Endothelial cell of umbilical vein (primary cell): ENCODE measurements around the gene GRPR. TPM values are rescaled to one million over a fixed set of nuclear protein-coding genes. Genes with fewer than 3 reads are reported as not detected.
A peak's percentile ranks its signal among the peaks of the same experiment; 100 is the strongest.

Experiments
- BruUV-seq: library from RNA; stranded (reverse); fragments of 400-500 nt; replicated peaks from 2 replicates; lab custom pipeline; 2021; lab: Mats Ljungman, UMichigan
- CTCF ChIA-PET: fragments of 300-600, 350-600 bp; sonication (Branson Sonifier 250); formaldehyde crosslinking; loops from one replicate; lab custom pipeline; 2021; ENCODE audit warnings: antibody characterized with exemption, inconsistent platforms; lab: Charles Lee
- POLR2A ChIA-PET: fragments of 300-600, 350-600 bp; sonication (Branson Sonifier 250); formaldehyde crosslinking; loops from one replicate; lab custom pipeline; 2021; ENCODE audit warnings: antibody characterized with exemption, inconsistent platforms; lab: Charles Lee
- DNase-seq: peaks from one replicate; pipeline ENCODE4 v3.0.0-alpha.2; 2011; ENCODE audit warnings: low read depth, low spot score
- FAIRE-seq: peaks from 2 replicates; lab custom pipeline; 2011; peaks lifted over from hg19 to GRCh38; lab: Jason Lieb, UNC
- H2AFZ ChIP-seq: 2 replicates; pipeline ENCODE4 v1.6.0; 2012; ENCODE audit warnings: low read depth, low read length, control low read depth, inconsistent platforms
- H3K27ac ChIP-seq: 2 replicates; pipeline ENCODE4 v1.5.1; 2011; ENCODE audit warnings: low read depth, mild to moderate bottlenecking, control low read depth, low read length, moderate library complexity; ENCODE audit not compliant: insufficient read depth
- H3K27me3 ChIP-seq, 2 experiments: 2 replicates each; pipeline versions ENCODE4 v1.6.0 to v1.6.1; 2011; ENCODE audit warnings: low read length in 2 of 2, mixed read lengths in 1 of 2; ENCODE audit not compliant: control insufficient read depth in 2 of 2, insufficient read depth in 2 of 2
- H3K36me3 ChIP-seq, 2 experiments: 2 replicates in 1 of 2; 3 replicates in 1 of 2; pipeline ENCODE4 v1.5.1; 2011; ENCODE audit warnings: low read length in 2 of 2, mild to moderate bottlenecking in 1 of 2, moderate library complexity in 1 of 2; ENCODE audit not compliant: control insufficient read depth in 2 of 2, insufficient read depth in 2 of 2; ENCODE audit errors: extremely low read depth in 1 of 2
- H3K4me1 ChIP-seq: 3 replicates; pipeline ENCODE4 v1.5.1; 2011; ENCODE audit warnings: mild to moderate bottlenecking, low read length; ENCODE audit not compliant: control insufficient read depth, insufficient read depth; ENCODE audit errors: extremely low read depth
- H3K4me2 ChIP-seq: 2 replicates; pipeline ENCODE4 v1.6.1; 2011; ENCODE audit warnings: low read length, control low read depth, mixed read lengths; ENCODE audit not compliant: insufficient read depth
- H3K4me3 ChIP-seq, 3 experiments: fragments of 200-600 bp in 1 of 3; sonication (generic), shearing (Covaris generic) in 1 of 3; replicated peaks in 1 of 3; 2 replicates each; pipeline ENCODE4 v1.5.1; 2011 to 2016; ENCODE audit warnings: control low read depth in 3 of 3, low read length in 3 of 3, mild to moderate bottlenecking in 2 of 3, inconsistent platforms in 1 of 3, low read depth in 1 of 3, moderate library complexity in 1 of 3; ENCODE audit not compliant: insufficient read depth in 1 of 3
- H3K79me2 ChIP-seq: 2 replicates; pipeline ENCODE4 v1.6.0; 2012; ENCODE audit warnings: low read length, inconsistent platforms; ENCODE audit not compliant: control insufficient read depth, insufficient read depth
- H3K9ac ChIP-seq: replicated peaks from 2 replicates; pipeline ENCODE3; 2011; ENCODE audit warnings: low read length, control low read depth; ENCODE audit not compliant: insufficient read depth; ENCODE audit errors: extremely low read depth
- H3K9me1 ChIP-seq: replicated peaks from 3 replicates; pipeline ENCODE4 v1.6.0; 2011; ENCODE audit warnings: mild to moderate bottlenecking, low read length; ENCODE audit not compliant: control insufficient read depth, insufficient read depth; ENCODE audit errors: extremely low read depth
- H3K9me3 ChIP-seq: replicated peaks from 2 replicates; pipeline ENCODE4 v1.5.1; 2012; ENCODE audit warnings: low read length, inconsistent platforms; ENCODE audit not compliant: control insufficient read depth, insufficient read depth
- H4K20me1 ChIP-seq: replicated peaks from 2 replicates; pipeline ENCODE3; 2011; ENCODE audit warnings: mild to moderate bottlenecking, low read length; ENCODE audit not compliant: control insufficient read depth, insufficient read depth; ENCODE audit errors: extremely low read depth
- CTCF ChIP-seq, 2 donors: IDR thresholded peaks; 1 replicate in 1 of 2; 2 replicates in 1 of 2; pipeline ENCODE4 v1.5.1; 2011; ENCODE audit warnings: low read length in 2 of 2, mild to moderate bottlenecking in 2 of 2, moderate library complexity in 2 of 2, control low read depth in 1 of 2, inconsistent platforms in 1 of 2, low read depth in 1 of 2; ENCODE audit not compliant: insufficient read depth in 1 of 2; ENCODE audit errors: extremely low read depth in 1 of 2
- EZH2 ChIP-seq: IDR thresholded peaks from 2 replicates; pipeline ENCODE4 v1.6.1; 2012; ENCODE audit warnings: borderline replicate concordance, low read depth, mild to moderate bottlenecking, moderate library complexity, low read length, inconsistent platforms; ENCODE audit not compliant: severe bottlenecking
- FOS ChIP-seq: IDR thresholded peaks from 2 replicates; pipeline ENCODE4 v1.6.1; 2011; ENCODE audit warnings: mild to moderate bottlenecking, low read length, moderate library complexity, borderline replicate concordance; ENCODE audit not compliant: insufficient read depth
- GATA2 ChIP-seq: IDR thresholded peaks from 2 replicates; pipeline ENCODE4 v1.7.0; 2011; ENCODE audit warnings: low read depth, mild to moderate bottlenecking, moderate library complexity, mixed read lengths, low read length; ENCODE audit not compliant: insufficient read length, insufficient read depth
- JUN ChIP-seq: IDR thresholded peaks from 2 replicates; pipeline ENCODE4 v1.6.1; 2011; ENCODE audit warnings: borderline replicate concordance, low read depth; ENCODE audit not compliant: insufficient read length, insufficient read depth
- MAX ChIP-seq: IDR thresholded peaks from 2 replicates; pipeline ENCODE4 v1.6.1; 2011; ENCODE audit not compliant: insufficient read depth, insufficient read length
- MYC ChIP-seq: IDR thresholded peaks from one replicate; pipeline ENCODE4 v1.6.1; 2011; ENCODE audit warnings: mild to moderate bottlenecking, low read depth, low read length
- POLR2A ChIP-seq: IDR thresholded peaks from 2 replicates; pipeline ENCODE4 v1.6.1; 2012; ENCODE audit warnings: low read depth, mild to moderate bottlenecking, control low read depth, low read length
- POLR2AphosphoS5 ChIP-seq: IDR thresholded peaks from 2 replicates; pipeline ENCODE4 v1.6.1; 2012; ENCODE audit warnings: low read depth, mild to moderate bottlenecking, control low read depth, low read length, moderate library complexity; ENCODE audit not compliant: insufficient read depth
- dilution Hi-C: fragments of 300-500 bp; cut with MboI; formaldehyde crosslinking; loops from one replicate; pipeline ENCODE4 v1.15.0; 2019; ENCODE audit warnings: low sequenced_read_pairs; ENCODE audit not compliant: extremely low pct_ligation_motif_present
- intact Hi-C: fragments of 100-400 bp; cut with micrococcal nuclease; formaldehyde crosslinking; loops from one replicate; pipeline ENCODE4 v1.10.0; 2022
- polyA plus RNA-seq, 4 experiments: library from polyadenylated mRNA; depleted of rRNA in 3 of 4; stranded (reverse) in 3 of 4; unstranded in 1 of 4; fragments of >200 nt; gene quantifications; 2 replicates each; pipeline versions ENCODE4 v1.2.1 to v1.2.3, GENCODE V29; 2011 to 2012; ENCODE audit warnings: missing spikeins in 1 of 4
- total RNA-seq: library from RNA; stranded (reverse); gene quantifications from 2 replicates; pipeline ENCODE4 v1.2.3, GENCODE V29; 2021

GRPR gene
- total and polyA plus RNA-seq, 2 donors (not counting 3 experiments of a cell fraction or from before 2014, with no cell fraction given) = 0.11 TPM; not detected in 1

GRCh38 chrX:16156692-16157331, 33.4 kb downstream of the GRPR start:
- H3K9ac ChIP-seq = no peak overlapping the region

More at GRCh38 chrX:16156692-16157331, 33.4 kb downstream of the GRPR start:
- Histone ChIP-seq H3K4me1 (no peaks in the 10 kb centered on the region), H3K4me3 (no peak overlapping the region), H3K27ac (no peak overlapping the region), H3K4me2 (no peak overlapping the region), H3K79me2 (no peaks in the 10 kb centered on the region), H4K20me1 (no peaks in the 10 kb centered on the region), H3K9me1 (no peaks in the 10 kb centered on the region), H3K9me3 (no peaks in the 10 kb centered on the region), H3K36me3 (no peaks in the 10 kb centered on the region), H3K27me3 (no peaks in the 10 kb centered on the region), H2AFZ (no peak overlapping the region)
- CTCF ChIA-PET = interaction anchor here (1.5 kb wide), 1 partner anchor 32 kb away, joined by 3 read pairs; no protein-coding TSS in a partner anchor
- DNase-seq (no peak), FAIRE-seq (peak; percentile 58)
- intact Hi-C loops (no loop called here), dilution Hi-C loops (no loop called here)
- POLR2A ChIA-PET = no interaction called here
- TF ChIP-seq MAX = no peak
- no peak for TF ChIP-seq POLR2A
- no peak for TF ChIP-seq CTCF (IDR thresholded peaks at IDR 0.05; ENCODE audit: extremely low read depth in 1 of 2, insufficient read depth in 1 of 2, low read depth in 1 of 2, low read length in 2 of 2)
- no peak for TF ChIP-seq EZH2
- no peak for TF ChIP-seq JUN
- no peak for TF ChIP-seq FOS
- TF ChIP-seq MYC = no peak
- no peak for TF ChIP-seq GATA2
- TF ChIP-seq POLR2AphosphoS5 = no peak
- no TSS peak for BruUV-seq
